VCaP (cell line): Measurements from ENCODE around the gene NPR2.

Source experiments
- H3K27ac ChIP-seq: fragments of 450-650 bp; 2 replicates; pipeline ENCODE4 v1.5.1; 2017
- CTCF ChIP-seq: fragments of 450-650 bp; conservative IDR thresholded peaks from 2 replicates; pipeline ENCODE4 v1.5.1; 2017; ENCODE audit warnings: mild to moderate bottlenecking, moderate library complexity

The NPR2 gene

GRCh38 chr9:35790385-35791296 is 750 bp upstream of the NPR2 start:
- H3K27ac ChIP-seq, result peak overlapping the region; percentile 15; the same call in 1 of the 2 replicates
- TF ChIP-seq CTCF, result peak; percentile 92

- no peak for TF ChIP-seq CTCF
- H3K27ac ChIP-seq, result no peak overlapping the region
Measured at GRCh38 chr9:35792024-35792813, 828 bp downstream of the NPR2 start.

GRCh38 chr9:35792826-35793225 is 1.4 kb downstream of the NPR2 start:
- no peak overlapping the region for H3K27ac ChIP-seq
- TF ChIP-seq CTCF, result no peak

- no peak overlapping the region for H3K27ac ChIP-seq
- TF ChIP-seq CTCF, result no peak
Measured at GRCh38 chr9:35793461-35793860, 2.1 kb downstream of the NPR2 start.

GRCh38 chr9:35795695-35796094 is 4.3 kb downstream of the NPR2 start:
- TF ChIP-seq CTCF, result no peak
- H3K27ac ChIP-seq, result no peak overlapping the region

- no peak for TF ChIP-seq CTCF
- H3K27ac ChIP-seq, result no peak overlapping the region
Measured at GRCh38 chr9:35797311-35798109, 6.1 kb downstream of the NPR2 start.
